HCT116 (cell line): ENCODE data around the gene POLR3H. TPM values are rescaled to one million over a fixed set of nuclear protein-coding genes. Genes with fewer than 3 reads are reported as not detected.

ENCODE experiments used
- ATAC-seq: fragments of 200-7000 bp; cut with Tn5 transposase; 2 replicates; pipeline ENCODE4 v1.9.1; 2020; ENCODE audit warnings: mild to moderate bottlenecking, moderate library complexity
- BruUV-seq: library from RNA; stranded (reverse); fragments of 400-500 nt; replicated peaks from 2 replicates; lab custom pipeline; 2021; lab: Mats Ljungman, UMichigan
- CTCF ChIA-PET: fragments of 300-600 bp; sonication (Branson Sonifier 250); formaldehyde crosslinking; loops from one replicate; lab custom pipeline; 2021; ENCODE audit warnings: antibody characterized with exemption; lab: Charles Lee
- POLR2A ChIA-PET: fragments of 300-600, 350-600 bp; sonication (Branson Sonifier 250); formaldehyde crosslinking; loops from one replicate; lab custom pipeline; 2021; ENCODE audit warnings: antibody characterized with exemption; lab: Charles Lee
- RAD21 ChIA-PET, 2 experiments: fragments of 300-600 bp; sonication (Branson Sonifier 250); formaldehyde crosslinking; loops; one replicate each; lab custom pipeline; 2023; ENCODE audit warnings: low total read pairs in 2 of 2; ENCODE audit not compliant: uncharacterized antibody in 2 of 2, unreplicated experiment in 2 of 2, low non-redundant PET in 1 of 2; lab: Charles Lee
- DNase-seq: peaks from one replicate; pipeline ENCODE4 v3.0.0-alpha.2; 2010; ENCODE audit warnings: low read depth, low spot score
- H2AFZ ChIP-seq: fragments of 200-600 bp; shearing (Covaris generic), sonication (generic); 2 replicates; pipeline ENCODE4 v1.6.1; 2017; ENCODE audit warnings: low read depth, mixed run types, mixed read lengths, antibody characterized with exemption, low read length; ENCODE audit not compliant: poor library complexity, severe bottlenecking
- H3K27ac ChIP-seq: 2 replicates; pipeline ENCODE4 v1.5.1; 2012; ENCODE audit warnings: low read depth, low read length
- H3K27me3 ChIP-seq: fragments of 200-600 bp; sonication (generic); 2 replicates; pipeline ENCODE4 v1.6.1; 2016; ENCODE audit warnings: mixed run types, low read length, mixed read lengths; ENCODE audit not compliant: insufficient read depth
- H3K36me3 ChIP-seq, 2 experiments: fragments of 200-500 bp in 1 of 2; fragments of 200-600 bp in 1 of 2; sonication (Bioruptor generic) in 1 of 2; sonication (generic) in 1 of 2; 2 replicates each; pipeline versions ENCODE4 v1.5.1 to v1.6.1; 2014 to 2016; ENCODE audit warnings: low read length in 2 of 2, inconsistent platforms in 1 of 2, mixed read lengths in 1 of 2, mixed run types in 1 of 2; ENCODE audit not compliant: insufficient read depth in 2 of 2, control insufficient read depth in 1 of 2
- H3K4me1 ChIP-seq, 2 experiments: fragments of 200-600 bp in 1 of 2; sonication (generic) in 1 of 2; 2 replicates each; pipeline versions ENCODE4 v1.5.1 to v1.6.1; 2012 to 2017; ENCODE audit warnings: low read length in 2 of 2, inconsistent platforms in 1 of 2, mild to moderate bottlenecking in 1 of 2, mixed read lengths in 1 of 2, mixed run types in 1 of 2, moderate library complexity in 1 of 2; ENCODE audit not compliant: insufficient read depth in 2 of 2, control insufficient read depth in 1 of 2
- H3K4me2 ChIP-seq: fragments of 200-600 bp; sonication (generic); 2 replicates; pipeline ENCODE4 v1.6.1; 2017; ENCODE audit warnings: mixed run types, low read length, mixed read lengths
- H3K4me3 ChIP-seq, 2 experiments: fragments of 200-600 bp in 1 of 2; sonication (generic) in 1 of 2; replicated peaks in 1 of 2; 2 replicates each; pipeline ENCODE4 v1.5.1; 2011 to 2016; ENCODE audit warnings: low read length in 2 of 2, control low read depth in 1 of 2, low read depth in 1 of 2, mild to moderate bottlenecking in 1 of 2, mixed read lengths in 1 of 2, mixed run types in 1 of 2
- H3K79me2 ChIP-seq: fragments of 200-600 bp; sonication (generic); 2 replicates; pipeline ENCODE4 v1.6.1; 2017; ENCODE audit warnings: mild to moderate bottlenecking, mixed run types, low read length, moderate library complexity, mixed read lengths; ENCODE audit not compliant: insufficient read depth
- H3K9ac ChIP-seq: fragments of 200-600 bp; sonication (generic); 2 replicates; pipeline ENCODE4 v1.6.1; 2016; ENCODE audit warnings: low read length, mixed read lengths
- H3K9me2 ChIP-seq: fragments of 200-600 bp; sonication (generic), shearing (Covaris generic); 2 replicates; pipeline ENCODE4 v1.6.1; 2017; ENCODE audit warnings: mixed run types, mild to moderate bottlenecking, moderate library complexity; ENCODE audit not compliant: insufficient read depth
- H3K9me3 ChIP-seq, 2 experiments: fragments of 200-500 bp in 1 of 2; fragments of 200-600 bp in 1 of 2; sonication (Bioruptor generic) in 1 of 2; sonication (generic) in 1 of 2; 2 replicates each; pipeline ENCODE4 v1.6.1; 2014 to 2017; ENCODE audit warnings: low read length in 2 of 2, mixed read lengths in 2 of 2, inconsistent platforms in 1 of 2, low read depth in 1 of 2, mild to moderate bottlenecking in 1 of 2, mixed run types in 1 of 2, moderate library complexity in 1 of 2; ENCODE audit not compliant: control insufficient read depth in 1 of 2, insufficient read depth in 1 of 2
- H4K20me1 ChIP-seq: fragments of 200-600 bp; sonication (generic), shearing (Covaris generic); 2 replicates; pipeline ENCODE4 v1.6.1; 2017; ENCODE audit warnings: mixed run types, mild to moderate bottlenecking, moderate library complexity; ENCODE audit not compliant: insufficient read depth
- ATF3 ChIP-seq: IDR thresholded peaks from 2 replicates; pipeline ENCODE4 v1.6.1; 2012
- ELF1 ChIP-seq: IDR thresholded peaks from 2 replicates; pipeline ENCODE4 v1.6.1; 2012; ENCODE audit warnings: low read depth, borderline replicate concordance
- EZH2phosphoT487 ChIP-seq: fragments of 200-600 bp; IDR thresholded peaks from 2 replicates; pipeline ENCODE4 v1.6.1; 2018; ENCODE audit warnings: antibody characterized with exemption, borderline replicate concordance
- POLR2A ChIP-seq: IDR thresholded peaks from 2 replicates; pipeline ENCODE4 v1.7.0; 2011; ENCODE audit warnings: borderline replicate concordance; ENCODE audit not compliant: insufficient read depth, insufficient read length; ENCODE audit errors: extremely low read depth
- SIN3A ChIP-seq: IDR thresholded peaks from 2 replicates; pipeline ENCODE4 v1.6.1; 2012; ENCODE audit warnings: low read depth
- SP1 ChIP-seq: IDR thresholded peaks from 2 replicates; pipeline ENCODE4 v1.6.1; 2012; ENCODE audit warnings: low read depth
- YY1 ChIP-seq: IDR thresholded peaks from 2 replicates; pipeline ENCODE4 v1.6.1; 2011; ENCODE audit warnings: low read length, low read depth, moderate library complexity, mild to moderate bottlenecking; ENCODE audit not compliant: insufficient replicate concordance; ENCODE audit errors: extremely low read depth
- ZNF274 ChIP-seq: fragments of 200-500 bp; sonication (Bioruptor generic); IDR thresholded peaks from 2 replicates; pipeline ENCODE4 v1.6.1; 2014; ENCODE audit warnings: mild to moderate bottlenecking, low read depth, low read length, inconsistent platforms
- intact Hi-C: fragments of 100-400 bp; cut with micrococcal nuclease; formaldehyde crosslinking; loops from 2 replicates; pipeline ENCODE4 v1.10.0; 2022
- total RNA-seq: library from RNA; stranded (reverse); gene quantifications from one replicate; pipeline ENCODE4 v1.2.1, GENCODE V29; 2021; ENCODE audit not compliant: unreplicated experiment
- TF ChIP-seq, protein P1 (sequence below): IDR thresholded peaks from 2 replicates; pipeline ENCODE4 v1.6.1; 2012

POLR3H gene
- total RNA-seq, 1 experiment from 2014 or later, result 62.1 TPM

DNA sequence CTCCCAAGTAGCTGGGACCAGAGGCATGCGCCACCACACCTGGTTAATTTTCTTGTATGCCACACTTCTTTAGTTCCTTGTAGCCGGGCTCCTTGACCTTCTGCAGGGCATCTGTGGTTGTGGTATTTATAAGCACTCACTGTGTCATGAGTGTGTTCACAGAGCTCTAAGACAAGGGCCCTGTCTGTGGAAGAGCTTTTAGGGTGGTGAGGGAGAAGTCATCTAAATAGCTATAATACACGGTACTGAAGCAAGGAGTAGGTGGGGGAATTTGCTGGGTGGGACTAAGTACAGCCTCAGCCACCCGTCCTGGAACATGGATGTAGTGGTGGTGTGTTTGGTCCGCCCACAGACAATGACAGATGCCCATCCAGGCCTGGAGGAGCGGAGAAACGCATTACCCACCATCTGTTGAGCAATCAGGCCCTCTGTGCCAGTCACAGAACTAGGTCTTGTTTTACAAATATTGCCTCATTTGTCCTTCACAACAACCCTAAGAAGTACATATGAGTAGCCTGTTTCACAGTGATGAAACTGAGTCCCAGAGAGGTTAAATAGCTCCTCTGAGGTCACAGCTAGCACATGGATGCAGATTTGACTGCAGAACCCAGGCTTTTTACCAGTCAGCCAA is 65.3 kb downstream of the POLR3H start:
- Histone ChIP-seq H3K4me1 (peaks cover 3 to 29% of the 10 kb centered on the region in 2 experiments; a peak in 3 of 4 replicates), H2AFZ (no peak overlapping the region), H3K27ac (no peak overlapping the region), H3K9me3 (no peaks in the 10 kb centered on the region), H3K9me2 (no peaks in the 10 kb centered on the region), H3K4me2 (no peak overlapping the region), H4K20me1 (peaks cover 7% of the 10 kb centered on the region; the same call in 1 of the 2 replicates), H3K4me3 (no peak overlapping the region), H3K79me2 (peaks cover 92% of the 10 kb centered on the region), H3K36me3 (0 out of 4 replicates have a peak, but pooled peaks cover 0 to 3% of the 10 kb centered on the region in 2 experiments), H3K27me3 (no peaks in the 10 kb centered on the region), H3K9ac (no peak overlapping the region)
- ATAC-seq (no peak), DNase-seq (no peak)
- TF ChIP-seq SP1, result no peak
- TF ChIP-seq EZH2phosphoT487, result no peak
- TF ChIP-seq ZNF274, result no peak
- TF ChIP-seq YY1, result no peak
- TF ChIP-seq ELF1, result no peak
- TF ChIP-seq SIN3A, result no peak
- no peak for TF ChIP-seq ATF3
- TF ChIP-seq, protein P1, sequence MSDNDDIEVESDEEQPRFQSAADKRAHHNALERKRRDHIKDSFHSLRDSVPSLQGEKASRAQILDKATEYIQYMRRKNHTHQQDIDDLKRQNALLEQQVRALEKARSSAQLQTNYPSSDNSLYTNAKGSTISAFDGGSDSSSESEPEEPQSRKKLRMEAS, result no peak
- TF ChIP-seq POLR2A, result no peak
- ChIA-PET CTCF (no interaction called here), POLR2A (interaction anchor here (1.2 kb wide), 1 partner anchor 10 kb away, joined by 4 read pairs; the partner anchor contains the start of genes ACO2 and PHF5A), RAD21 (interaction anchor here in 1 of 2 experiments (0.6 kb wide), 1 partner anchor 17 kb away, joined by 5 read pairs; no protein-coding TSS in a partner anchor)
- intact Hi-C loops, result no loop called here
- no TSS peak for BruUV-seq
